GM12874 (cell line): ENCODE measurements around the gene ACTRT2.

Experiments
- CTCF ChIP-seq: IDR thresholded peaks from 2 replicates; pipeline ENCODE4 v1.5.1; 2011; ENCODE audit warnings: low read depth, mild to moderate bottlenecking, control low read depth, low read length, moderate library complexity; ENCODE audit not compliant: insufficient read depth

Gene ACTRT2

DNA sequence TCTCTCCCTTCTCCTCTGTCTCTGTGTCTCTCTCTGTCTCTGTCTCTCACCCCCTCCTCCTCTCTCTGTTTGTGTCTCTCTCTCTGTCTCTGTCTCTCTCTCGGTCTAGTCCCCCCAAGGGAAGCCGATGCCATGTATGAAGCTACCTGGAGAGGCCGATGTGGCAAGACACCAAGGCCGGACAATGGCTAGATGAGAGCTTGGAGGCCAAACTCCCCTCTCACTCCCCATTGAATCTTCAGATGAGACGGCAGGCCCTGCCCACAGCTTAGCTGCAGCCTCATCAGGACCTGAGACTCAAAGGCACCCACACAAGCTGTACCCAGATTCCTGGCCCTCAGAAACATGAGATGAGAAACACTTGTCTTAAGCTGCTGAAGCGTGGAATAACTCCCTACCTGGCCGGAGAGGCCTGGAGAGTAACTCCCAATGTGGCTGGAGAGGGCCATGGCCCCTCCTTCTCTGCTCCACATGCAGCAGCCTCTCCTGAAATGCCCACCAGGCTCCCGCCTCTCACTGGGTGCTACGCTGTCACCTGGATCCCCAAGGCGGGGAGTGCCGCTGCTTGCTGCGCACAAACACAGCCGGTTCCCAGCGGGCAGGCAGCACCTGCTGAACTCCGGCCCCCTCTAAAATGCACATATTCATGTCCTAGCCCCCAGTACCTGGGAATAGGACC lies 7.8 kb upstream of the ACTRT2 start:
- TF ChIP-seq CTCF, result no peak

- no peak for TF ChIP-seq CTCF
These were observed 7.2 kb upstream of the ACTRT2 start for GRCh38 chr1:3014050-3014440.

DNA sequence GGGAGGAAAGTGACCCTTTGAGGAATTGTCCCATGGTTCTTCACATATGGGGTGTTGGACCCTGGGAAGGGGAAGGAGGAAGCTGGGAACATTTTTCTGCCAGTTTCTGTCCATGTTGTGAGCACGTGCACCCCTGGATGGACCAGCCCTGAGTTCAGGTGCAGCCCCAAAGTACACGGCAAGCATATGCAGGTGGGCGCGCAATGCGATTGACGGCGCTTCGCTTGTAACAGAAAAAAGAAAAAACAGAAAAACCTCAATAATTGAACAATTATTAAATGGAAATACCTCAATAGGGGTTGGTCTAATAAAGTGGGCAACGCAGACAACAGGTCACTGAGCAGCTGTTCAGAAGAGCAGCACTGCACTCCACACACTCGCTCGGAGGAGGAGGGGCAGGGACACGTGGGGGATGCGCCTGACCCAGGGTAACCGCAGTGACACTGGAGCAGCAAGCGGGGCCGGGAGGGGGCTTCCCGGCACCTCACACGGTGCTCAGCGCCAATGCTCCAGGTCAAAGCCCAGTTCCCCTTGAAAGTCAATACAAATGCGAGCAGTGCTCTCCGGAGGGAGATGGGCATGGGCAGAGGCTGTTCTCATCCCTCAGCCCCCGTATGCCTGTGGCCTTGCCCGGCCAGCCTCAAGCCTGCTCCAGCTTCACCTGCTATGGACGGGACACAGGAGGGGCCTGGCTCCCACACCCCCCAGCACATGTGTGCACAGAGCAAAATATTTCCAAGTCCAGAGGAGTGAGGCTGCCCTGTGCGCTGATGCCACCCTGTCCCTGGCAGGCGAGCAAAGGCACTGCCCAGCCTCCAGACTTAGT lies 6.6 kb upstream of the ACTRT2 start:
- TF ChIP-seq CTCF, result no peak

- no peak for TF ChIP-seq CTCF
These were observed 6.0 kb upstream of the ACTRT2 start for GRCh38 chr1:3015269-3015635.

- no peak for TF ChIP-seq CTCF
These were observed 5.5 kb upstream of the ACTRT2 start for GRCh38 chr1:3015744-3016143.

DNA sequence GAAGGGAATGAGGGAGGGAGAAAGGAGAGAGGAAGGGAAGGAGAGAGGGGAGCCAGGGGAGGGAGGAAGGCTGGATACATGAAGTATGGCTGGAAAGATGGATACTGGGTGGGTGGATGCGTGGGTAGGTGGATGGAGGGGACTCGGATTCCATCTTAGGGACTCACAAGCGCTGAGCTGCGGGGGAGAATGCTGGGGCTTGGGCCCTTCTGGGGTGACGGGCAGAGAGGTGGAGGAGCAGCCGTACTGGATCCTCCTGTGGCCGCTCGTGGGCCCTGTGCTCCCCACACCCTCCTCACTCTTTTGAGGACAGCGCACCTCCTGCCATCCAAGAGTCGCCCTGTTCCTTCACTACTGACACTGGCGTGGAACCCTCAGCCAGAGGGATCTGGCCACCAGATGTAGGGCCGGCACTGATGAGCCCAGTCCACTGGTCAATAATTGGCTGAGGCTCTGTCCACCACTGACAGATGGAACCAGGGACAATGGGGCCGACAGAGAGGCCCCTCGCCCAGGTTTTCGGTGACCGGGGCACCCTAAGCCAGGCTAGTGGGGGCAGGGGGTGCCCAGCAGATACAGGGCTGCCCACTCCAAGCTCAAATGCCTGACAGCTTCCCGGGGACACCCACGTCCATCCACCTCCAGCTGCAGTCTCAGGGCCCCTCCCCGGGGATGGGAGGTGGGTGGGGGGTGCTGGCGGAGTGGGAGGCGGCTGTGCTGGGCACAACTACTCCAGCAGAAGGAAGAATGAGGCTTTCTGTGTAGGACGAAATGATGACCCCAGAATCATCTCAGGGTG lies 4.4 kb upstream of the ACTRT2 start:
- no peak for TF ChIP-seq CTCF

GRCh38 chr1:3017440-3018050 lies 3.7 kb upstream of the ACTRT2 start:
- no peak for TF ChIP-seq CTCF
